ENCODE measurements around the gene ATRNL1. TPM values are rescaled to one million over a fixed set of nuclear protein-coding genes. Genes with fewer than 3 reads are reported as not detected.

Gene ATRNL1
- total RNA-seq, 1 donor from 2014 or later: 2.9 TPM

GRCh38 chr10:115992236-115992986 lies 899.2 kb downstream of the ATRNL1 start:
- intact Hi-C loops (cut with micrococcal nuclease): no loop called here

GRCh38 chr10:115996031-115996430 lies 902.9 kb downstream of the ATRNL1 start:
- Histone ChIP-seq H3K27me3 (ENCODE audit: low read depth) (no peaks in the 10 kb centered on the region), H3K4me1 (peaks cover 3% of the 10 kb centered on the region), H3K27ac (replicated peaks) (no peak overlapping the region), H3K4me3 (no peak overlapping the region), H3K9me3 (replicated peaks) (peaks cover 19% of the 10 kb centered on the region), H3K36me3 (no peaks in the 10 kb centered on the region)
- no peak for TF ChIP-seq CTCF (IDR thresholded peaks at IDR 0.05; ENCODE audit: borderline replicate concordance)
- intact Hi-C loops (cut with micrococcal nuclease): no loop called here
- no peak for DNase-seq

More at GRCh38 chr10:115992236-115992986, 899.2 kb downstream of the ATRNL1 start:
- Histone ChIP-seq H3K36me3 (no peaks in the 10 kb centered on the region), H3K4me3 (no peak overlapping the region), H3K4me1 (no peaks in the 10 kb centered on the region), H3K27me3 (ENCODE audit: low read depth) (no peaks in the 10 kb centered on the region), H3K9me3 (replicated peaks) (peaks cover 19% of the 10 kb centered on the region), H3K27ac (replicated peaks) (no peak overlapping the region)
- no peak for DNase-seq
- TF ChIP-seq CTCF (IDR thresholded peaks at IDR 0.05; ENCODE audit: borderline replicate concordance): no peak

- no peak for TF ChIP-seq CTCF (IDR thresholded peaks at IDR 0.05; ENCODE audit: borderline replicate concordance)
- Histone ChIP-seq H3K27ac (replicated peaks) (no peak overlapping the region), H3K4me3 (no peak overlapping the region), H3K27me3 (ENCODE audit: low read depth) (no peaks in the 10 kb centered on the region), H3K36me3 (no peaks in the 10 kb centered on the region), H3K4me1 (peaks cover 12% of the 10 kb centered on the region), H3K9me3 (replicated peaks) (peaks cover 11% of the 10 kb centered on the region)
- intact Hi-C loops (cut with micrococcal nuclease): no loop called here
- DNase-seq: no peak
Measured at GRCh38 chr10:115998301-115998700, 905.1 kb downstream of the ATRNL1 start.

Other genes with a start within 250 kb of the ATRNL1 start
- 18.4 TPM for gene TRUB1, start 155.2 kb upstream of the ATRNL1 start, total RNA-seq

Measured in left ventricle myocardium inferior (tissue), 1 donor.